GM21619 (cell line): ENCODE measurements around the gene TMEM26.

ENCODE experiments used
- ATAC-seq: cut with Tn5 transposase; IDR thresholded peaks from one replicate; pipeline ENCODE4 v1.9.1; 2021; ENCODE audit not compliant: unreplicated experiment

Gene TMEM26

DNA sequence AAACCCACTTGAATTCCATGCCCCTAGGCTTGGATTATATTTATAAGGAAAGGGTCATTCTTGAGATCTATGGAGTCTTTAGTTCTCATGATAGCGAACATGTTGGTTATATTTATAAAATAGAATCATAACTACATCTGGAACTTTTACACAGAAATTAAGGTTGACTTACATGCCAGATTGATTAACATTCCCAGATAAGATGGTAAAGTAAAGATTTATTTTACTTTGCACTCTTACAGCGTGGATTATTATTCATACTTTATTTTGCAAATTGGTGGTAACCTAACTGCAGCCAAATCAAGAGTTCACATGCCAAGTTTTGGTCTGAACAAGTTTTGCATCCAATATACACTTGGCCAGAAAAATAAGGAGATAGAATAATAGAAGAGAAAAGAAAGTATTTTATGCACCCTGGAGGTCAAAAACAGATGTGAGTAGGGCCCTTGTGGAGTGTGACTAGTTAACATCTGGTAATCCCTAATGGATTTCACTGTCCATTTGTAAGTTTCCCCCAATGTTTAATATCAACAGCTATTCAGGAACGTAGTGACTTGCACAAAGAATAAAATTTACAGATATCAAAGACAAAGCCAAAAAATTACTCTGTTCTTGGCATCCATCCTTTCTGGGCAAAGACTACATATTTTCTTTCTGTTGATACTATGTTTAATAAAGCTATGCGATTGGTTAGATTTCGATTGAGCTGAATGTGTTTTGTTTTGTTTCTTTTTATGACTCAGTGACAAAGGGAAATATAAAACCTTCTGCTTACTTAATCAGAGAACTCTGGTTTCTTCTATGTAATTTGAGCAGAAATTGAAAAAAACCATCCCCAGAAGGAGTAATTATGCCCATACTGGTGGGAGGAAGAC, 10.1 kb upstream of the TMEM26 start:
- ATAC-seq, result no peak

GRCh38 chr10:61460835-61461234, 7.7 kb upstream of the TMEM26 start:
- no peak for ATAC-seq

DNA sequence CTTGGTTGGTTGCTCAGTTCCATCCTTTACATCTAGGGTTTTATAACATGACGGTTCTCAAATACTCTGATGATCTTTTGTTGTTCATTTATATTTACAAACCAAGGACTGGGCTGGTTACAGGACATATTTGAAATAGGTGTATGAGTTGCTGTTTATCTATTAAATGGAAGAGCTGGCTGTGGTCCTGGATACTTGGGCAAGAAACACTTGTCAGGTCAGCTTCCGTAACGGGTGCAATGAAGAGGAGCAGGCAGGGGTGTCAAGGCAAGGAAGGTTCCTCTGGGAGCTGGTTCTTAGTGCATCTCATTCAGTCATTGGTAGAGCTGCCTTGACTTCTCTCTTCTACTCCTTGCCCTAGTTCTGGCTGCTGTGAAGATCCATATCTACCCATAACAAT, 4.8 kb upstream of the TMEM26 start:
- ATAC-seq, result no peak

GRCh38 chr10:61456095-61456789, 3.1 kb upstream of the TMEM26 start:
- ATAC-seq, result no peak

GRCh38 chr10:61455656-61456055, 2.5 kb upstream of the TMEM26 start:
- no peak for ATAC-seq

GRCh38 chr10:61454541-61454940, 1.4 kb upstream of the TMEM26 start:
- no peak for ATAC-seq

DNA sequence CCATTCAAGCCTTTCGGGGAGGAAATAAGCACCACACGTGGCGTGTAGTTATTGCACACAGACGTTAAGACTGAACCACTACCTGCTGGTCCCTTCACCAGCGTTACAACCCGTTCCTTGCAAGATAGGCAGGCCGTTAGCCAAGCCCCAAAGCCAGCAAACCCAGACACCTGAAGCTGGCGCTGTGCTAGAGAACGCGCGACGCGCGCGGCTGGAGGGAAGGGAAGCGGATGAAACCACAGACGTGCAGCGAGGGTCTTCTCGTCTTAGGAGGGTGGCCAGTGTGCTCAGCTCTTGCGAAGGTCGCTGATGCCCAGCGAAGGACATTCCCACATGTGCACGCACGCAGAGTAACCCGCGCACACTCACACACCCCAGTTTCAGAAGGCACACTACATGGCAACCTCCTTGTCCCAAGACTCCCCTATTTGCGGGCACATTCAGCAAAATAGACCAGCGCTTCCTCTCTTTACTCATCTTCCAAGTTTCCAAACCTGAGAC, 980 bp downstream of the TMEM26 start:
- no peak for ATAC-seq

DNA sequence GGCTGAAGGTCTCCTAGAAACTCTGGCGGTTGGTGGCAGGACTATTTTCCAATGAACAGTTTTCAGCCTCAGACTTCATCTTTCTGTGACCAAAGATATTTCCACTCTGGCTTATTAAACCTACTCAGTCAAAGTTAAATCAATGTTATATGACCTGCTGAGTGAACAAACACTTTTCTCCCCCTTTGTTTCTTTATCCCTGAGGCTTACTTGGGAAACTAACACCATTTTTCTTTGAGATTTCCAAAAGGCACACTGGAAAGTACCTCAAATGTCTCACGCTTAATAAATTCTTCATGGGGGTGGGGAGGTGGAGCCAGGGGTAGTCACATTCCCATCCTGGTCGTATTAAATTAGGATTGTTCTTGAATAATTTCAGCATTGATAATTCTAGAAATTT, 1.8 kb downstream of the TMEM26 start:
- no peak for ATAC-seq

DNA sequence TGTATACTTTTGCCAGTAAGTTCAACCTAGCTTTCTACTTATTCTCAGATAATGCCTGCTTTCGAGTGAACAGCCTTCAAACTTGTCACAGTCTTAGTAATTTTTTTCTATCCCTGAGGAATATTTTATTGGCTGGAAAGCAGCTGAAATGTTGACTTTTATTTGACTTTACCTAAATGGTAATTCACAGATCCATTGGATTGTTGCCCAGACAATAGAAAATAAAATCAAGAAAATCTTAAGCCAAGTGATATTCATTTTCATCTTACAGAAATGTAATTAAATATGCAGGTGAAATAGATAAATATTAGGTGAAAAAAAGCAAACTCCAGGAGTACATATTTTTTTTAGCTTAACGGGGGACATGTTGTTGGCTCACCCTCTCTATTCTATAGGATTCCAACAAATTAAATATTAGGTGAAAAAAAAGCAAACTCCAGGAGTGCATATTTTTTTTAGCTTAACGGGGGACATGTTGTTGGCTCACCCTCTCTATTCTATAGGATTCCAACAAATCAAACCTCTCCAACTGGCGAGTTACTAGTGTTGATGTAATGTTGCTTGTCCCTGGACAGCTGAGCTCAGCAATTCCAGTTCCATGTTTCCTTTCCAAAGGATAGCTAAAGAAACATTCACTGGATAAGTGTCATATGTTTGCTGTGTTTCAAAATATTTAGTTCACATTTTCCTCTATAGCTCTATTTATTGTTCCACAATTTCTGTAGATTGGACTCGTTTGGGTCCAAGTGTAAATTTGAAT, 4.2 kb downstream of the TMEM26 start:
- no peak for ATAC-seq

- no peak for ATAC-seq
Measured at GRCh38 chr10:61448091-61448490, 5.1 kb downstream of the TMEM26 start.

DNA sequence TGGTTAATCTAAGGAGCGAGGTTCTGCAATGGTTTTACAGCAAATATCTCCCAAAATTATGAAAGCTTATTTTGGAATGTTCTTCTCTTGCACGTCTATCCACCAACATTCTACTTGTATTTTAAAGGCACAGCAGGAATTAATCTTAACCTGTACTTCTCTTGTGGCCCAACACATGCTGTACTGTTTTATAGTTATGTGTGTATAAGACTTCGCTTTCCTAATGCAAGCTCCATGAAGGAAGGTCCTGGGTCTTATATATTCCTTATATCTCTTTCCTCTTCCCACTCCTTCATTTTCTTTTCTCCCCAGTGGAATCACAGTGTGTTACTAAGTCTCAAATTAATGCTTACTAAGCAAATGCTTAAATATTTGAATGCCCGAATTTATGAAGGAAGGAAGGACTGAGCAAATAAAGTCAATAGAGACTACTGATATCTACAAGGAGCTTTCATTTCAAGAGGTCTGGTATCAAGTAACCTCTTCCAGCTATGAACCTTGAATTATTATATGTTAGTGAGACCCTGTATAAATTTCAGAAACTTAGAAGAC, 14.0 kb downstream of the TMEM26 start:
- no peak for ATAC-seq

- ATAC-seq, result no peak
Measured at GRCh38 chr10:61438141-61438988, 14.8 kb downstream of the TMEM26 start.

GRCh38 chr10:61423178-61423577, 30.0 kb downstream of the TMEM26 start:
- no peak for ATAC-seq

GRCh38 chr10:61417661-61418060, 35.5 kb downstream of the TMEM26 start:
- no peak for ATAC-seq

DNA sequence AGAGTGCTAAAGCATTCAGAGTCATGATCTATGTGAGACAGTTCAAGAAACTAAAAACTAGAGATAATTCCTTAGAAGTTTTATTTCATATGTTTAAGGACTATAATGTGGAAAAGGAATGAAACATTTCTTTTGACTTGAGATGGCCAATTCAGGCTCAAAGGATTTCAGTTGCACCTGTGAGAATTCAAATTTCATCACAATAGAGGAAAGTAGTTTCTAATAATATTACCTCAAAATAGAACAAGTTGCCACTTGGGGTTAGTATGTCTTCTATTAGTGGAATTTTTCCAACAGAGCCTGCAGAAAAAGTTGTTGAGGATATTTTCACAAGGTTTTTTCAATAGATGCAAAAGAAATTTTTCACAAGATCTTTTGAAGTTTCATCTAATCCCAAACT, 37.4 kb downstream of the TMEM26 start:
- no peak for ATAC-seq

DNA sequence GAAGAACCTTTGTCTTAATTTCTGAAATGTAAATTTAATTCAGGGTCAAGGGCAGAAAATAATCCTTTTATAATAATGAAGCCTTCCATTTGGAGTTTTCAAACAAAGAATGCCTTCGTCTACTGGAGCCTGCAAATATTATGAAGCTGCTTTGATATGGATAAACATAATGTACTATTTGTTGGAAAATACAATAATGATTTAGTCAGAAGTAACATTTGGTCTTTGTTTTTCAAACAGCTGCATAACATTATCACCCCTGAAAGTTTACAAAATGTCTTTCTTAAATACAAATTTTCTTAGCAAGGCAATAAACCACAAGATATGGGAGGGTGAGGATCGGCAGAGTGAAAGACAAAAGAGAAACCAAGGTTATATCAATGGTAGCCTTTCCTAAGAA, 41.5 kb downstream of the TMEM26 start:
- no peak for ATAC-seq

GRCh38 chr10:61410353-61411070, 42.7 kb downstream of the TMEM26 start:
- ATAC-seq, result no peak

DNA sequence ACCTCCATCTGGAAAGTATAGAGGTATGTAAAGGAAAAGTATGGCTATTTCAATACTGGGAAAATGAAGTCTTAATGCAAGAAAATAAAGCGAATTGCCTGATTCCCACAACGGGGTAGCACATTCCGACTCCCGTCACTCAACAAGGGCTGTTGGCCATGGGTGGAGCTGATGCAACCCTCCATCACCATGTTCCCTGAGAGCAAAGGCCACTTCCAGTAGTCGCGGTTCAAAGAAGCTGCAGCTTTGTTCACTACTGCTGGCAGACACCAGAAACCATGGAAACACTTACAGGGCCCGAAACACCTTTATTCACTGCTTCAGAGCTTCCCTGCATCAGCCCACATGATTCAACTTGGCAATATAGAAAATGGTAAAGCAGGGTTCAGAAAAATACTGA, 44.0 kb downstream of the TMEM26 start:
- ATAC-seq, result no peak

GRCh38 chr10:61408105-61408504, 45.1 kb downstream of the TMEM26 start:
- ATAC-seq, result no peak

DNA sequence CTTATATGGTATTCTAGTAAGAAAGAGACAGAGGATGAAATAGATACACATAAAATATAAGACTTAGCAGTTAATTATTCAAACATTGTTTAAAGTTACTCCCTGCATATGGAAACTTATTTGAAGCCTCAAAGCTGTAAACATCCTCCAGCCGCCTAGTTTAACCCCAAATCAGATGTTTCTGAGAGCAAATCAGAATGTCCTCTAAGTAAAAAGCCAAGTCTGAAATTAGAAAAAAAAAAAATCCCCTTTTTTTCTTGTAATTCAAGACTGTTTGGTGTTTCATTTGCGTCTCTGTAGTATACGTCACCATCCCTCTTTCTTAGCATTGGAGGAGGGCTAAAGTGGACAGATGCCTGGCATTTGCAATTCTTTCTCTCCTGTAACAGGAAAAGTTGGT, 46.4 kb downstream of the TMEM26 start:
- ATAC-seq, result no peak
